Measurements from ENCODE around the gene LIN52. TPM values are rescaled to one million over a fixed set of nuclear protein-coding genes. Genes with fewer than 3 reads are reported as not detected.

The LIN52 gene
- total and polyA plus RNA-seq, 9 of the 15 experiments (the other 6 are each of a cell fraction or from before 2014, with no cell fraction given) = 4.6 to 11.8 (median 9.2) TPM

DNA sequence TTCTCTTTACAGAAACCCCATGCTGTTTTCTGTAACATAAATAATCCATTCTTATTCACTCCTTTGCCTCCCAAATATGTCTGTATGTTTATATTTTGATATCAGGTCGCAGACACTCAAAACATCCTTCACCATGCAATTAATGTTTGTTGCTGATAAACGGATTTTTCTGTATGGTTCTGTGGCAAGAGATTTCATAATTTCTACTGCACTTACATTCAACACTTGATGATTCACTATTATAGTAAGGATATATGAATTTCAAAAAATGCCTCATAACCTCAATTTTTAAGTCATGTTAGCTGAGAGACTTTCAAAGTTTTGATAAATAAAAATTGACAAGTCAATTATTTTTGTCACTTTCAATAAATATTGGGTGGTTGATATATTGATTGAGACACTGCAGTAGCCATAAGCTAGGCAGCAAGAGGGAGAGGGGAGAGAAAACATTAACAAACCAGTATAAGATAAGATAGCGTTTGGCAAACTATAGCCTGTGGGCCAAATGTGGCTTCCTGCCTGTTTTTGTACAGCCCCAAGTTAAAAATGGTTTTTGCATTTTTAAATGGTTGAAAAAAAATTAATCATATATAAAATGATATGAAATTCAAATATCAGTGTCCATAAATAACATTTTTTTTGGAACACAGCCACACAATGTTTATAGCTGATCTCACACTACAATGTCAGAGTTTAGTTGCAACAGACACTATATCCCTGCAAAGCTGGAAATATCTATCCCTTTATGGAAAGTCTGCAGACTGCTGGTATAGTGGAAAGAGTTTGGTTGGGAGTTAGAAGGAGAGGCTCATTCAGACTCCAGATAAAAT lies 18.8 kb upstream of the LIN52 start:
- no peak overlapping the region for H3K9ac ChIP-seq (ENCODE audit: insufficient read depth in 1 of 2, low read depth in 2 of 2, low read length in 2 of 2)
- DNase-seq (ENCODE audit: extremely low read depth in 1 of 4, low spot score in 3 of 4) (no peak), ATAC-seq (no peak), FAIRE-seq (no peak)
- BruUV-seq (replicated peaks) = no TSS peak
- H3K4me3 ChIP-seq = no peak overlapping the region
- intact Hi-C loops (cut with micrococcal nuclease) (no loop called here), in situ Hi-C loops (cut with MboI) (no loop called here)
- H3K9me1 ChIP-seq (ENCODE audit: control insufficient read depth, insufficient read depth, low read length) = no peaks in the 10 kb centered on the region
- ChIA-PET CTCF (ENCODE audit: low intra/inter-chr PET ratio) (no interaction called here), POLR2A (interaction anchor here (1.5 kb wide), 1 partner anchor 16 kb away, joined by 5 read pairs; no protein-coding TSS in a partner anchor)
- H3K4me1 ChIP-seq (replicated peaks in 1 of 2; ENCODE audit: control insufficient read depth in 2 of 2, insufficient read depth in 2 of 2, low read length in 2 of 2) = peaks cover 0 to 7% of the 10 kb centered on the region in 2 experiments; a peak in 2 of 5 replicates
- H3K27me3 ChIP-seq (ENCODE audit: control insufficient read depth in 2 of 2, insufficient read depth in 2 of 2, low read length in 2 of 2) = no peaks in the 10 kb centered on the region
- no peak overlapping the region for H3K27ac ChIP-seq (ENCODE audit: extremely low read depth, low read depth, low read length)
- H3K36me3 ChIP-seq (ENCODE audit: control insufficient read depth, insufficient read depth, low read length) = no peaks in the 10 kb centered on the region
- 10% methylated on average over 3 of the region's 3 CpGs for WGBS (ENCODE audit: insufficient coverage, low coverage, missing lambda C conversion rate)
- H3K4me2 ChIP-seq (ENCODE audit: insufficient read depth, low read length) = no peak overlapping the region
- H4K20me1 ChIP-seq (replicated peaks; ENCODE audit: control insufficient read depth, insufficient read depth, low read length) = no peaks in the 10 kb centered on the region
- no peaks in the 10 kb centered on the region for H3K79me2 ChIP-seq (ENCODE audit: control insufficient read depth, insufficient read depth, low read length)
- no peaks in the 10 kb centered on the region for H3K9me3 ChIP-seq (replicated peaks; ENCODE audit: control insufficient read depth, insufficient read depth, low read depth, low read length)
- H2AFZ ChIP-seq (ENCODE audit: low read depth, low read length) = no peak overlapping the region
- TF ChIP-seq CBFA2T2 (conservative IDR thresholded peaks at IDR 0.05) (no peak), ZBTB7A (IDR thresholded peaks at IDR 0.05; ENCODE audit: borderline replicate concordance, control insufficient read depth, low read depth, low read length) (no peak), TCF3 (CRISPR knock-in tag; IDR thresholded peaks at IDR 0.05) (0 out of 2 replicates have a peak, but pooled peaks have one; percentile 8), DACH1 (IDR thresholded peaks at IDR 0.05; ENCODE audit: partially characterized antibody) (no peak), RUNX1 (IDR thresholded peaks at IDR 0.05; ENCODE audit: low read depth) (no peak), TSC22D4 (tag; IDR thresholded peaks at IDR 0.05) (no peak), ZNF316 (IDR thresholded peaks at IDR 0.05) (no peak)
